ENCODE data around the gene UNC5C. TPM values are rescaled to one million over a fixed set of nuclear protein-coding genes. Genes with fewer than 3 reads are reported as not detected.

Gene UNC5C
- total and polyA plus RNA-seq, 10 of the 15 experiments (the other 5 are each of a cell fraction or from before 2014, with no cell fraction given), result 0.02 to 2.0 (median 0.15) TPM; not detected in 1

GRCh38 chr4:95361696-95361965 is 187.1 kb downstream of the UNC5C start:
- Histone ChIP-seq H4K20me1 (ENCODE audit: control insufficient read depth, insufficient read depth) (no peaks in the 10 kb centered on the region), H2AFZ (ENCODE audit: control insufficient read depth, low read depth, low read length) (no peak overlapping the region), H3K4me3 (no peak overlapping the region), H3K27me3 (replicated peaks in 1 of 2; ENCODE audit: control insufficient read depth in 2 of 2, insufficient read depth in 2 of 2, low read length in 1 of 2) (no peaks in the 10 kb centered on the region), H3K27ac (ENCODE audit: control insufficient read depth, insufficient read depth) (no peak overlapping the region), H3K79me2 (ENCODE audit: control insufficient read depth, insufficient read depth, low read length) (no peaks in the 10 kb centered on the region), H3K9ac (ENCODE audit: control insufficient read depth, insufficient read depth, low read length) (no peak overlapping the region), H3K36me3 (ENCODE audit: control insufficient read depth in 2 of 2, insufficient read depth in 2 of 2, low read length in 1 of 2) (no peaks in the 10 kb centered on the region), H3K9me3 (replicated peaks; ENCODE audit: control insufficient read depth, insufficient read depth, low read length) (no peaks in the 10 kb centered on the region), H3K4me1 (ENCODE audit: control insufficient read depth, insufficient read depth, low read length) (no peaks in the 10 kb centered on the region), H3K4me2 (ENCODE audit: control insufficient read depth, insufficient read depth) (no peak overlapping the region)
- WGBS (ENCODE audit: insufficient coverage, insufficient replicate concordance, low lambda C conversion rate, missing lambda C conversion rate), result 10% methylated on average over 3 of the region's 3 CpGs
- ChIA-PET RAD21 (ENCODE audit: unreplicated experiment) (no interaction called here), CTCF (interaction anchor here (0.6 kb wide), 1 partner anchor 77 kb away, joined by 3 read pairs; no protein-coding TSS in a partner anchor), POLR2A (no interaction called here), SMC1A (ENCODE audit: uncharacterized antibody, unreplicated experiment) (no interaction called here)
- in situ Hi-C loops (cut with MboI) (no loop called here), intact Hi-C loops (cut with micrococcal nuclease; ENCODE audit: unreplicated experiment) (loop anchor here (5.0 kb wide), 2 partner anchors 181 to 194 kb away; no protein-coding TSS in a partner anchor)
- ATAC-seq, result no peak
- TF ChIP-seq ATF2 (IDR thresholded peaks at IDR 0.05; ENCODE audit: low read length) (no peak), NFYB (IDR thresholded peaks at IDR 0.05; ENCODE audit: insufficient read depth, low read depth, low read length) (no peak), CBFB (IDR thresholded peaks at IDR 0.05; ENCODE audit: low read depth) (no peak), YBX1 (IDR thresholded peaks at IDR 0.05) (no peak), SREBF1 (IDR thresholded peaks at IDR 0.05; ENCODE audit: low read length) (no peak), CEBPZ (IDR thresholded peaks at IDR 0.05; ENCODE audit: low read depth, low read length) (no peak), ATF7 (IDR thresholded peaks at IDR 0.05; ENCODE audit: low read depth) (no peak), POLR2A (IDR thresholded peaks at IDR 0.05; ENCODE audit: low read depth, low read length) (no peak), RB1 (IDR thresholded peaks at IDR 0.05; ENCODE audit: borderline replicate concordance) (no peak)
- no peak for DNase-seq (ENCODE audit: low read depth, low spot score)
- no TSS peak for BruUV-seq (replicated peaks)
- FAIRE-seq, result no peak

Measured in GM12878 (cell line).